ENCODE results near the gene C14orf180. TPM values are rescaled to one million over a fixed set of nuclear protein-coding genes. Genes with fewer than 3 reads are reported as not detected.

The C14orf180 gene
- not detected in 2 replicates for total RNA-seq (2014; rRNA removed)
- Bru-seq, nascent RNA: not detected
- not detected for BruChase-seq, experiment 1, labeled RNA remaining after a 6-hour chase
- BruChase-seq, experiment 2, labeled RNA remaining after a 2-hour chase: not detected
- long read RNA-seq: 0 reads

DNA sequence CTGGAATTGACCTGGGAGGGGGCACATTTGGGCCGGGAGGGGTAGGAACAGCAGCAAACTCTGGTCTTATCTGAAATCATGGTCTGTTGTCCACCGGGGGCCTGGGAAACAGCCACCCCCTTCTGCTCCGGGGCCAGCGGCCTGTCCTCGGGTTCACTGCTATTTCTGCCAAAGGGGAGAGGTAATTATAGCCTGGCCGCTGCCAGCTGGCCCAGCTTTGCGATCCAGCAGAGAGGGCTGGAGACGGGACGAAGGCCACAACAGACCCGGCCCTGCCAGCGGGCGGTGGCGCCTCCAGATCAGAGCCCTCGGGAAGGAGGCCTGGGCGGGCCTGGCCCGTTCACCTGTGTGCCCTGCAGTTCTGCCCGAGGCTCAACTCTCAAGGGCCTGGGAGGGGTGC, at the start of gene C14orf180:
Gene C14orf180 (plus strand): TSS at position 258 of the 400 bp plus-strand sequence. CDS start 6,667 bp downstream, outside the sequence.
- H3K9ac ChIP-seq (ENCODE audit: low read length): no peak within 1 kb of the TSS
- peaks cover 48% of the 10 kb centered on the region for H3K27me3 ChIP-seq (ENCODE audit: low read length)
- ATAC-seq (no peak), DNase-seq (no peak)
- H3K79me2 ChIP-seq (ENCODE audit: low read length): no peaks in the 10 kb centered on the region
- intact Hi-C loops (cut with micrococcal nuclease): loop anchor here (10.0 kb wide), 1 partner anchor 55 kb away; no protein-coding TSS in a partner anchor
- no peaks in the 10 kb centered on the region for H3K9me2 ChIP-seq (replicated peaks; ENCODE audit: low read length)
- H3F3A ChIP-seq (ENCODE audit: low read length, unreplicated experiment): no peaks in the 10 kb centered on the region
- H3K4me3 ChIP-seq (ENCODE audit: low read length): no peak within 1 kb of the TSS
- TF ChIP-seq, protein P1, sequence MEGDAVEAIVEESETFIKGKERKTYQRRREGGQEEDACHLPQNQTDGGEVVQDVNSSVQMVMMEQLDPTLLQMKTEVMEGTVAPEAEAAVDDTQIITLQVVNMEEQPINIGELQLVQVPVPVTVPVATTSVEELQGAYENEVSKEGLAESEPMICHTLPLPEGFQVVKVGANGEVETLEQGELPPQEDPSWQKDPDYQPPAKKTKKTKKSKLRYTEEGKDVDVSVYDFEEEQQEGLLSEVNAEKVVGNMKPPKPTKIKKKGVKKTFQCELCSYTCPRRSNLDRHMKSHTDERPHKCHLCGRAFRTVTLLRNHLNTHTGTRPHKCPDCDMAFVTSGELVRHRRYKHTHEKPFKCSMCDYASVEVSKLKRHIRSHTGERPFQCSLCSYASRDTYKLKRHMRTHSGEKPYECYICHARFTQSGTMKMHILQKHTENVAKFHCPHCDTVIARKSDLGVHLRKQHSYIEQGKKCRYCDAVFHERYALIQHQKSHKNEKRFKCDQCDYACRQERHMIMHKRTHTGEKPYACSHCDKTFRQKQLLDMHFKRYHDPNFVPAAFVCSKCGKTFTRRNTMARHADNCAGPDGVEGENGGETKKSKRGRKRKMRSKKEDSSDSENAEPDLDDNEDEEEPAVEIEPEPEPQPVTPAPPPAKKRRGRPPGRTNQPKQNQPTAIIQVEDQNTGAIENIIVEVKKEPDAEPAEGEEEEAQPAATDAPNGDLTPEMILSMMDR (conservative IDR thresholded peaks at IDR 0.05; ENCODE audit: low read depth, low read length): no peak
- no peak for TF ChIP-seq EZH2 (IDR thresholded peaks at IDR 0.05; ENCODE audit: low read length, unreplicated experiment)
- no peaks in the 10 kb centered on the region for H3K9me3 ChIP-seq (ENCODE audit: low read length)
- H3K4me2 ChIP-seq (ENCODE audit: low read length): no peak within 1 kb of the TSS
- no peak within 1 kb of the TSS for H2AFZ ChIP-seq (ENCODE audit: low read length)
- H4K20me1 ChIP-seq (ENCODE audit: low read length): no peaks in the 10 kb centered on the region
- H3K36me3 ChIP-seq (ENCODE audit: low read depth, low read length): no peaks in the 10 kb centered on the region
- no peaks in the 10 kb centered on the region for H3K4me1 ChIP-seq (ENCODE audit: insufficient read depth, low read length)
- BruUV-seq (replicated peaks): no TSS peak
- CTCF ChIA-PET: no interaction called here
- no peak within 1 kb of the TSS for H3K27ac ChIP-seq (ENCODE audit: low read length)
- POLR2A ChIA-PET (ENCODE audit: unreplicated experiment): no interaction called here

DNA sequence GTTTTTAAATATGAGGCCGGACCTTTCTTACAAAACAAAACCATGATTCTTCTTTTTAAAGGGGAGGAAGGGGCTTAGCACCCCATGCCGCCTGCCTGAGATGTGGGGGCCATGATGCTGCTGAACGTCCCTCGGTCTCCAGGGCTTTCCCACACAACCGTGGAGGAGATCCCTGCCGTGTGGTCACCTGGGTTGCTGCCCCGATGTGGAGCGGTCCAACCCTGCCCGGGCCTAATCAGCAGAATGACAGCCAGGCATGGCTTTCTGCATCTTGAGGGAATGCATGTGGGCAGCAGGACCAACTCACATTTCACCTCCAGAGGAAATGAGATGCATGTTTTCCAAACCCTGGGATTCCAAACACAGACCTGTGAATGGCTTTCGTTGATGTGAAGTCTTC, 48.9 kb upstream of the C14orf180 start:
- Histone ChIP-seq H3K9ac (ENCODE audit: low read length) (no peak overlapping the region), H3K9me3 (ENCODE audit: low read length) (no peaks in the 10 kb centered on the region), H2AFZ (ENCODE audit: low read length) (no peak overlapping the region), H3K27ac (ENCODE audit: low read length) (no peak overlapping the region), H3K79me2 (ENCODE audit: low read length) (no peaks in the 10 kb centered on the region), H3F3A (ENCODE audit: low read length, unreplicated experiment) (no peaks in the 10 kb centered on the region), H3K4me2 (ENCODE audit: low read length) (no peak overlapping the region), H3K9me2 (replicated peaks; ENCODE audit: low read length) (no peaks in the 10 kb centered on the region), H3K36me3 (ENCODE audit: low read depth, low read length) (no peaks in the 10 kb centered on the region), H3K4me3 (ENCODE audit: low read length) (no peak overlapping the region), H4K20me1 (ENCODE audit: low read length) (no peaks in the 10 kb centered on the region), H3K27me3 (ENCODE audit: low read length) (peaks cover 44% of the 10 kb centered on the region), H3K4me1 (ENCODE audit: insufficient read depth, low read length) (no peaks in the 10 kb centered on the region; the same call in 1 of the 2 replicates)
- ATAC-seq (no peak), DNase-seq (no peak)
- BruUV-seq (replicated peaks): no TSS peak
- intact Hi-C loops (cut with micrococcal nuclease): no loop called here
- TF ChIP-seq, protein P1 (conservative IDR thresholded peaks at IDR 0.05; ENCODE audit: low read depth, low read length): no peak
- TF ChIP-seq EZH2 (IDR thresholded peaks at IDR 0.05; ENCODE audit: low read length, unreplicated experiment) (no peak), EZH2phosphoT487 (IDR thresholded peaks at IDR 0.05; ENCODE audit: borderline replicate concordance, low read length) (no peak)
- ChIA-PET POLR2A (ENCODE audit: unreplicated experiment) (no interaction called here), CTCF (no interaction called here)

DNA sequence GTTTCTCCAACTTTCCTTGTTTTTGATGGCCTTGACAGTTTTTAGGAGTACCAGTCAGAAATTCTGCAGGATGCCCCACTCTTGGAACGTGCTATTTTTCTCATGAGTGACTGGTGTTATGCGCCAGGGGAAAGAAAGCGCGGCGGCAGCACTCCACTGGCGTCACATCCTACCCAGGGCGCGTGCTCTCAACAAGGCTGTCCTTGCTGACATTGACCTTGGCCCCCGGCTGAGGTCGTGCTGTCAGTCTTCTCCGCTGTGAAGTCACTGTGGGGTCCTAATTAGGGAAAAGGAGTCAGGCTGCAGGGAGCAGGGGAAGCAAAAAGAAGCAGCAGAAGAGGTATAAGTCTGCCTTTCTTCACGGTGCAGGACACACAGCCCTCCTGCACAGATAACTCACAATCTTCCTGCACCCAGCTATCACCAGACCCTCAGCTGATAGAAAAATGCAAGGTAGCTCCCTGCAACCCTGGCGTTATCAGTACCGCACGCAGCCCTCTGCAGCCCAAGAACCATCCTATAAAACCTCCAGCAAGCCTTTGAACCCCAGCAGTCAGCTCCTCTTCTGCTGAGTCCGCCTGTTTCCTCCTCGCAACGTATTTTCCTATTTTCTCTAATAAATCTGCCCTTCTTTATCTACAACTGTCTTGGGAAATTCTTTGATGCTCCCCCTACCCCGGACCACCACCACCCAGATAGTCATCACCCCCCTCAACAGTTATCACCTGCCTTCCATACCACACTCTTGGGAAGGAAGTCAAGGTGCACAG, 48.0 kb upstream of the C14orf180 start:
- CTCF ChIA-PET: no interaction called here

More for the DNA sequence above, 48.0 kb upstream of the C14orf180 start:
- H3K27ac ChIP-seq (ENCODE audit: low read length): no peak overlapping the region
- no peaks in the 10 kb centered on the region for H3K79me2 ChIP-seq (ENCODE audit: low read length)
- H2AFZ ChIP-seq (ENCODE audit: low read length): no peak overlapping the region
- H3K4me2 ChIP-seq (ENCODE audit: low read length): no peak overlapping the region
- H3F3A ChIP-seq (ENCODE audit: low read length, unreplicated experiment): no peaks in the 10 kb centered on the region
- no TSS peak for BruUV-seq (replicated peaks)
- H3K9me3 ChIP-seq (ENCODE audit: low read length): no peaks in the 10 kb centered on the region
- POLR2A ChIA-PET (ENCODE audit: unreplicated experiment): no interaction called here
- no peaks in the 10 kb centered on the region for H3K9me2 ChIP-seq (replicated peaks; ENCODE audit: low read length)
- H3K4me1 ChIP-seq (ENCODE audit: insufficient read depth, low read length): no peaks in the 10 kb centered on the region; the same call in 1 of the 2 replicates
- intact Hi-C loops (cut with micrococcal nuclease): no loop called here
- no peak for TF ChIP-seq EZH2phosphoT487 (IDR thresholded peaks at IDR 0.05; ENCODE audit: borderline replicate concordance, low read length)
- TF ChIP-seq EZH2 (IDR thresholded peaks at IDR 0.05; ENCODE audit: low read length, unreplicated experiment): no peak
- TF ChIP-seq, protein P1 (conservative IDR thresholded peaks at IDR 0.05; ENCODE audit: low read depth, low read length): no peak
- H3K4me3 ChIP-seq (ENCODE audit: low read length): no peak overlapping the region
- ATAC-seq (no peak), DNase-seq (no peak)
- H3K36me3 ChIP-seq (ENCODE audit: low read depth, low read length): no peaks in the 10 kb centered on the region
- H3K27me3 ChIP-seq (ENCODE audit: low read length): peaks cover 53% of the 10 kb centered on the region
- no peak overlapping the region for H3K9ac ChIP-seq (ENCODE audit: low read length)
- H4K20me1 ChIP-seq (ENCODE audit: low read length): no peaks in the 10 kb centered on the region
